HL-60 (cell line): Measurements from ENCODE around the gene APPBP2.

Experiments
- DNase-seq, 2 experiments: peaks; one replicate each; pipeline ENCODE4 v3.0.0-alpha.2; 2010 to 2020; ENCODE audit warnings: low read depth in 1 of 2, low spot score in 1 of 2
- H3K27ac ChIP-seq: fragments of 250-450 bp; sonication (Bioruptor Pico); replicated peaks from 2 replicates; pipeline ENCODE4 v1.5.1; 2020; ENCODE audit warnings: mild to moderate bottlenecking, moderate library complexity
- H3K27me3 ChIP-seq: fragments of 250-450 bp; sonication (Bioruptor Pico); 2 replicates; pipeline ENCODE4 v1.5.1; 2021; ENCODE audit warnings: mild to moderate bottlenecking, moderate library complexity; ENCODE audit not compliant: insufficient read depth, poor library complexity, severe bottlenecking
- H3K4me3 ChIP-seq: replicated peaks from 2 replicates; pipeline ENCODE4 v1.5.1; 2011; ENCODE audit warnings: mild to moderate bottlenecking, control low read depth, low read length; ENCODE audit not compliant: insufficient read depth
- GABPA ChIP-seq: IDR thresholded peaks from 2 replicates; pipeline ENCODE4 v1.6.1; 2012; ENCODE audit warnings: low read depth
- POLR2AphosphoS5 ChIP-seq: IDR thresholded peaks from 2 replicates; pipeline ENCODE4 v1.6.1; 2012; ENCODE audit warnings: low read depth
- SPI1 ChIP-seq: IDR thresholded peaks from 2 replicates; pipeline ENCODE4 v1.6.1; 2012; ENCODE audit warnings: low read depth, mild to moderate bottlenecking, borderline replicate concordance
- TF ChIP-seq, protein P1 (sequence below): IDR thresholded peaks from one replicate; pipeline ENCODE4 v1.5.1; 2011; ENCODE audit warnings: low read length, control low read depth, inconsistent platforms; ENCODE audit not compliant: insufficient read depth
- TF ChIP-seq, protein P2 (sequence below): IDR thresholded peaks from 2 replicates; pipeline ENCODE4 v1.6.1; 2012; ENCODE audit warnings: low read depth; ENCODE audit not compliant: insufficient replicate concordance

Gene APPBP2

DNA sequence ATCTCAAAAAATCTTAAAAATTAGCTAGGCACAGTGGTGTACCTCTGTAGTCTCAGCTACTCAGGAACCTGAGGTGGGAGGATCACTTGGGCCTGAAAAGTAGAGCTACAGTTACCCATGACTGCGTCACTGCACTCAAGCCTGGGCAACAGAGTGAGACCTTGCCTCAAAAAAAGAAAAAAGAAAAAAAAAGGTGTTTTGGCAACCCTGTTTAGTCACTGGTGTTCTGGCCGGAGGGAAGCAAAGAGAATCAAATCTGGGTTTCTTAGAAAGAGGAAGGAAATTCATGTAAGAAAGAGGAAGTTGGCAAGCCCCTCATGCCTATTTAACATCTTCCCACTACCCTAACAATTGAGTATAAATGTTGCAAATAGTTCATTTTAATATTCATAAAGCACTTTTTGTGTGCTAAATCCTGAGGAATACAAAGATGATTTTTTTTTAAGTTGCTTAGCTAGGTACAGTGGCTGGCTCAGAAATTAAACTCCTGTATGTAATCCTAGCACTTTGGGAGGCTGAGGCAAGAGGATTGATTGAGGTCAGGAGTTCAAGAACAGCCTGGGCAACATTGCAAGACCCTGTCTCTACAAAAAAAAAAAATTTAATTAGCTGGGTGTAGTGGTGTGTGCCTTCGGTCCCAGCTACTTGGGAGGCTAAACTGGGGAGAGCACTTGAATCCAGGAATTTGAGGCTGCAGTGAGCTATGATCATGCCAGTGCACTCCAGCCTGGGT is 127.6 kb downstream of the APPBP2 start:
- peak in 1 of 2 experiments; percentile 86 for DNase-seq
- peak overlapping the region; percentile 97 for H3K27ac ChIP-seq
- no peak overlapping the region for H3K4me3 ChIP-seq
- no peaks in the 10 kb centered on the region for H3K27me3 ChIP-seq
- peak; percentile 85 for TF ChIP-seq SPI1
- TF ChIP-seq POLR2AphosphoS5: no peak

DNA sequence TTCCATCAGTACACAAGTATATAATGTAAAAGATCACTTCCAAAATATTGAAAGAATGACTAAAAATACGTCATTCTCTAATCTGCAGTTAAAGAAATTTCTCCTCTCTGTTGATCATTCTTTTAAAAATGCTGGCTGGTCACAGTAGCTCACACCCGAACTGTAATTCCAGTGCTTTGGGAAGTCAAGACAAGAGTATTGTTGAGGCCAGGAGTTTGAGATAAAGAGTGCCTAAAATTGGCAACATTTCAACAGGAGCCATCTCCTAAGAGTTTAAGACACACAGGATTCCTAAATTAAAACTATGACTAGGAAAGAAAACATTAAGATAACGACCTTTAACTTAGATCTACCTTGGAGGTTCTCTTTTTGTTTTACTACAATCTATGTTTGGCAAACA is 129.6 kb downstream of the APPBP2 start:
- Histone ChIP-seq H3K4me3 (no peak overlapping the region), H3K27ac (peak overlapping the region; percentile 97), H3K27me3 (no peaks in the 10 kb centered on the region)
- no peak for TF ChIP-seq GABPA
- TF ChIP-seq, protein P1, sequence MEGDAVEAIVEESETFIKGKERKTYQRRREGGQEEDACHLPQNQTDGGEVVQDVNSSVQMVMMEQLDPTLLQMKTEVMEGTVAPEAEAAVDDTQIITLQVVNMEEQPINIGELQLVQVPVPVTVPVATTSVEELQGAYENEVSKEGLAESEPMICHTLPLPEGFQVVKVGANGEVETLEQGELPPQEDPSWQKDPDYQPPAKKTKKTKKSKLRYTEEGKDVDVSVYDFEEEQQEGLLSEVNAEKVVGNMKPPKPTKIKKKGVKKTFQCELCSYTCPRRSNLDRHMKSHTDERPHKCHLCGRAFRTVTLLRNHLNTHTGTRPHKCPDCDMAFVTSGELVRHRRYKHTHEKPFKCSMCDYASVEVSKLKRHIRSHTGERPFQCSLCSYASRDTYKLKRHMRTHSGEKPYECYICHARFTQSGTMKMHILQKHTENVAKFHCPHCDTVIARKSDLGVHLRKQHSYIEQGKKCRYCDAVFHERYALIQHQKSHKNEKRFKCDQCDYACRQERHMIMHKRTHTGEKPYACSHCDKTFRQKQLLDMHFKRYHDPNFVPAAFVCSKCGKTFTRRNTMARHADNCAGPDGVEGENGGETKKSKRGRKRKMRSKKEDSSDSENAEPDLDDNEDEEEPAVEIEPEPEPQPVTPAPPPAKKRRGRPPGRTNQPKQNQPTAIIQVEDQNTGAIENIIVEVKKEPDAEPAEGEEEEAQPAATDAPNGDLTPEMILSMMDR: no peak
- no peak for DNase-seq

DNA sequence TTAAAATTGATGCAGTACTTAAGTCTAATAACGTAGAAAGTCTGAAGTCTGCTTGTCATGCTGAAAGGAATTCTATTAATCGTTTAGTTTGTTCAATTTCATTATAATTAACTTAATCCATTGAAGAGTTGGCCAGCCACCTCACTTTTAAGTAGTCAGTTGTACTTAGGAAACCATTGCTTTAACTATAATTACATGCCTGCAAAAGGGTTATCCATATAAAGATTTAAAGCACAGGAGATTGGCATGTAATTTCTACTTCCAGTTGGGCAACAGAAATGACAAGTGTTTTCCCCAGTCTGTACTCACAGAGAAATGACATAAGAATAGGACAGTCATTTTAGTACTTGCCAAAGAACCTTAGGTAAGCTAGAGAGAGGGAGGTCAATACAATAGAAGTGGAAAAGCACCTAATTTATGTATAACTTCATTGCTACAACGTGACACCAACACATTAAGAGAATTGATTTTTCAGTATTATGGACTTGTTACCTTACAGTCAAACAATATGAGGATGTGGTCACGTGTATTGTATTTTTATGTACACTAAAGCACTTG is 130.5 kb downstream of the APPBP2 start:
- TF ChIP-seq GABPA (no peak), SPI1 (no peak), POLR2AphosphoS5 (no peak)
- TF ChIP-seq, protein P2, sequence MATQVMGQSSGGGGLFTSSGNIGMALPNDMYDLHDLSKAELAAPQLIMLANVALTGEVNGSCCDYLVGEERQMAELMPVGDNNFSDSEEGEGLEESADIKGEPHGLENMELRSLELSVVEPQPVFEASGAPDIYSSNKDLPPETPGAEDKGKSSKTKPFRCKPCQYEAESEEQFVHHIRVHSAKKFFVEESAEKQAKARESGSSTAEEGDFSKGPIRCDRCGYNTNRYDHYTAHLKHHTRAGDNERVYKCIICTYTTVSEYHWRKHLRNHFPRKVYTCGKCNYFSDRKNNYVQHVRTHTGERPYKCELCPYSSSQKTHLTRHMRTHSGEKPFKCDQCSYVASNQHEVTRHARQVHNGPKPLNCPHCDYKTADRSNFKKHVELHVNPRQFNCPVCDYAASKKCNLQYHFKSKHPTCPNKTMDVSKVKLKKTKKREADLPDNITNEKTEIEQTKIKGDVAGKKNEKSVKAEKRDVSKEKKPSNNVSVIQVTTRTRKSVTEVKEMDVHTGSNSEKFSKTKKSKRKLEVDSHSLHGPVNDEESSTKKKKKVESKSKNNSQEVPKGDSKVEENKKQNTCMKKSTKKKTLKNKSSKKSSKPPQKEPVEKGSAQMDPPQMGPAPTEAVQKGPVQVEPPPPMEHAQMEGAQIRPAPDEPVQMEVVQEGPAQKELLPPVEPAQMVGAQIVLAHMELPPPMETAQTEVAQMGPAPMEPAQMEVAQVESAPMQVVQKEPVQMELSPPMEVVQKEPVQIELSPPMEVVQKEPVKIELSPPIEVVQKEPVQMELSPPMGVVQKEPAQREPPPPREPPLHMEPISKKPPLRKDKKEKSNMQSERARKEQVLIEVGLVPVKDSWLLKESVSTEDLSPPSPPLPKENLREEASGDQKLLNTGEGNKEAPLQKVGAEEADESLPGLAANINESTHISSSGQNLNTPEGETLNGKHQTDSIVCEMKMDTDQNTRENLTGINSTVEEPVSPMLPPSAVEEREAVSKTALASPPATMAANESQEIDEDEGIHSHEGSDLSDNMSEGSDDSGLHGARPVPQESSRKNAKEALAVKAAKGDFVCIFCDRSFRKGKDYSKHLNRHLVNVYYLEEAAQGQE: no peak
- TF ChIP-seq, protein P1: no peak
- no peak overlapping the region for H3K4me3 ChIP-seq
- no peaks in the 10 kb centered on the region for H3K27me3 ChIP-seq
- DNase-seq: peak in 1 of 2 experiments; percentile 47
- H3K27ac ChIP-seq: peak overlapping the region; percentile 97

DNA sequence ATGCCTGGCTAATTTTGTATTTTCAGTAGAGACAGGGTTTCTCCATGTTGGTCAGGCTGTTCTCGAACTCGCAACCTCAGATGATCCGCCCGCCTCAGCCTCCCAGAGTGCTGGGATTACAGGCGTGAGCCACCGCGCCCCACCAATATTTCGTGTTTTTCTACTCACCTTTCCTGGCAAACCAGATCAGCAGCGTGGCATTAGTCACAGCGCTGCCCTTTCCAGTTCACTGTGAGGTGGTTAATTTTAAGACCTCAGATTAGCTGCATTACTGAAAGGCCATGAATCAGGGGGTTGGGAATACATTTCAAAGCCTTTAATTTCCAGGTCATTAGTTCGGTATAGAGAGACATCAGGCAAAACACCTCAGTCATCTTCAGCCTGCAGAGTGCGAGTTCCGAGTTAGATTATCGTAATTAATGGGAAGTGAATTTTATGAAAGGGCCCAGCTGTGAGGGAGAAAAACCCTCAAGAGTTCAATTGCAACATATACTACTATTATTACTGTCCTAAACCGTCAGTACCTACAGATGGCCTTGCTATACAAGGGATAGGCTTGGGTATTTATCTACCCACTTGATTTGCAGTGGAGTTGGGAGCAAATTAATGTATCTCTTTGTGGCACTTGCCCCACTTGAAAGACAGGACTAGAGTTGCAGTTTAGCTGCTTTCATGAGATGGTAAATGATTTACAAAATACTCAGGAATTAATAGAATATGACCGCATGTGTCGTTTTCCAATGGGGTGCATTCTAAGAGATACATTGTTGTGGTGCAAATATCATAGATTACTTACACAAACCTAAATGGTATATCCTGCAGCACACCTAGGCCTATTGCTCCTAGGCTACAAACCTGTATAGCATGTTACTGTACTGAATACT is 132.0 kb downstream of the APPBP2 start:
- H3K27ac ChIP-seq: peak overlapping the region; percentile 97
- peak in 1 of 2 experiments; percentile 69 for DNase-seq
- peak; percentile 68; the same call in 1 of the 2 replicates for TF ChIP-seq POLR2AphosphoS5
- TF ChIP-seq, protein P1: no peak
- peak; percentile 88; the same call in 1 of the 2 replicates for TF ChIP-seq SPI1
- no peak for TF ChIP-seq GABPA
- no peaks in the 10 kb centered on the region for H3K27me3 ChIP-seq
- H3K4me3 ChIP-seq: no peak overlapping the region; the same call in 1 of the 2 replicates
